Activated T-cell treated with anti-CD3 and anti-CD28 coated beads, Interleukin-2, amount 50 U/mL, for 4 hours (primary cell): ENCODE data around the gene ZNF330. TPM values are rescaled to one million over a fixed set of nuclear protein-coding genes. Genes with fewer than 3 reads are reported as not detected.
"Not testable (repeated sequence)": the region's sequence is repeated elsewhere in the genome, so short reads cannot be mapped to it uniquely, and the experiment has no call there.

Source experiments
- ATAC-seq, 2 donors: fragments of 200-7000 bp; cut with Tn5 transposase; one replicate each; pipeline ENCODE4 v1.10.0; 2021
- DNase-seq: peaks from one replicate; pipeline ENCODE4 v3.0.0-alpha.2; 2020
- H3K27me3 Mint-ChIP-seq: one replicate; pipeline ENCODE4 v1.8.0; 2021; ENCODE audit warnings: low read depth, mixed read lengths
- H3K36me3 Mint-ChIP-seq: one replicate; pipeline ENCODE4 v1.8.0; 2022; ENCODE audit warnings: mixed read lengths; ENCODE audit not compliant: insufficient read depth
- H3K4me1 Mint-ChIP-seq: one replicate; pipeline ENCODE4 v1.8.0; 2021; ENCODE audit warnings: low read depth, mixed read lengths
- H3K4me3 Mint-ChIP-seq: one replicate; pipeline ENCODE4 v1.8.0; 2021; ENCODE audit warnings: mild to moderate bottlenecking, moderate library complexity, mixed read lengths
- H3K9me3 Mint-ChIP-seq: one replicate; pipeline ENCODE4 v1.8.0; 2021; ENCODE audit warnings: mixed read lengths
- total RNA-seq, 3 donors: library from RNA; stranded (reverse); gene quantifications; one replicate each; pipeline ENCODE4 v1.2.1, GENCODE V29; 2021

Gene ZNF330
- total RNA-seq, 3 donors from 2014 or later, result 58.8 to 63.5 (median 62.4) TPM

DNA sequence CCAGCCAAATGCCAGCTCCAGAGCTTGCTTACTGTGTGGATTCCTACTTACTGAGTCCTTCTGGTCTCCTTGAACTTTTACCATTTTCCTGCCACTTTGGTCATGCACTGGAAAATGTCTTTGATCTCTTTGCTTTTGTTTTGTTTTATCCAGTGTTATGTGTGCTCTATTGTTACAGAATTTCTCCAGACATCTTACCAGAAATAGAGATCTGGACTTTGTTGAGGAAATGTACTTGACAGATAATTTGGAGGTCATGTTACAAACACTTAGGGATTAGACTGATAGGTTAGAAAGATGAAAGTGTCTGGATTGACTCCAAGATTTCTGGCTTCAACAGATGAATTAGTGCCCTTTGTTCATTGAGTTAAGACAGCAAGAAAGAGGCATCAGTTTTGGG, 5.7 kb upstream of the ZNF330 start:
- no peak overlapping the region for H3K4me3 Mint-ChIP-seq
- no peak for DNase-seq
- H3K36me3 Mint-ChIP-seq, result no peaks in the 10 kb centered on the region
- ATAC-seq, result no peak
- H3K27me3 Mint-ChIP-seq, result peaks cover 17% of the 10 kb centered on the region
- no peaks in the 10 kb centered on the region for H3K9me3 Mint-ChIP-seq
- H3K4me1 Mint-ChIP-seq, result peaks cover 2% of the 10 kb centered on the region

GRCh38 chr4:141216002-141216761, 4.5 kb upstream of the ZNF330 start:
- no peak for DNase-seq
- Mint-ChIP-seq H3K4me3 (no peak overlapping the region), H3K36me3 (no peaks in the 10 kb centered on the region), H3K4me1 (peaks cover 9% of the 10 kb centered on the region), H3K27me3 (peaks cover 17% of the 10 kb centered on the region), H3K9me3 (no peaks in the 10 kb centered on the region)
- no peak for ATAC-seq

DNA sequence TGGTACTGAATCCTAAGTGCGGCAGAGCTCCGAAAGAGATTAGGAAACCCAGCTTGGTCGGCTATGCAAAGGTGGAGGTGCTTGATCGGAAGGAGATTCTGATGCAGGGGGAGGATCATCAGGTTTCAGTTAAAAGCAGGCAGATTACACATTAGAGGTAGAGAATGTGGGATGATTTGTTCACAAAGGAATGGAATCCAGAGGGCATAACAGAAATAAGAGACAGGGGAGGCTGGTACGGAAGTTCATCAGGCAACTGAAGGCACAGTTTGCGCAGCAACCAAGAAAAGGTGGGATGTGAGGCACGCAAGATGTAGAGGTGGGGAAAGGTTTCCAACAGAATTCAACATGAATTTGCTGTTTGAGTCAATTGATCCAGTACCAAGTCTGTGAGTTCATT, 424 bp upstream of the ZNF330 start:
- Mint-ChIP-seq H3K27me3 (peaks cover 6% of the 10 kb centered on the region), H3K4me1 (peaks cover 38% of the 10 kb centered on the region), H3K4me3 (peak overlapping the region; percentile 98), H3K36me3 (peaks cover 13% of the 10 kb centered on the region), H3K9me3 (no peaks in the 10 kb centered on the region)
- DNase-seq (no peak), ATAC-seq (no peak)

GRCh38 chr4:141223418-141223817, 2.7 kb downstream of the ZNF330 start:
- DNase-seq (no peak), ATAC-seq (no peak)
- peaks cover 42% of the 10 kb centered on the region for H3K4me1 Mint-ChIP-seq
- no peak overlapping the region for H3K4me3 Mint-ChIP-seq
- H3K36me3 Mint-ChIP-seq, result peaks cover 30% of the 10 kb centered on the region
- H3K9me3 Mint-ChIP-seq, result no peaks in the 10 kb centered on the region
- peaks cover 6% of the 10 kb centered on the region for H3K27me3 Mint-ChIP-seq

DNA sequence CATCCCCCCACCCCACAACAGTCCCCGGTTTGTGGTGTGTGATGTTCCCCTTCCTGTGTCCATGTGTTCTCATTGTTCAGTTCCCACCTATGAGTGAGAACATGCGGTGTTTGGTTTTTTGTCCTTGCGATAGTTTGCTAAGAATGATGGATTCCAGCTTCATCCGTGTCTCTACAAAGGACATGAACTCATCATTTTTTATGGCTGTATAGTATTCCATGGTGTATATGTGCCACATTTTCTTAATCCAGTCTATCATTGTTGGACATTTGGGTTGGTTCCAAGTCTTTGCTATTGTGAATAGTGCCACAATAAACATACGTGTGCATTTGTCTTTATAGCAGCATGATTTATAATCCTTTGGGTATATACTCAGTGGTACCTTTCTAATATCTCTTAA, 6.6 kb downstream of the ZNF330 start:
- Mint-ChIP-seq H3K4me1 (peaks cover 27% of the 10 kb centered on the region), H3K36me3 (peaks cover 53% of the 10 kb centered on the region)
- H3K4me3 Mint-ChIP-seq, H3K27me3 Mint-ChIP-seq, ATAC-seq, DNase-seq, H3K9me3 Mint-ChIP-seq: not testable (repeated sequence)

DNA sequence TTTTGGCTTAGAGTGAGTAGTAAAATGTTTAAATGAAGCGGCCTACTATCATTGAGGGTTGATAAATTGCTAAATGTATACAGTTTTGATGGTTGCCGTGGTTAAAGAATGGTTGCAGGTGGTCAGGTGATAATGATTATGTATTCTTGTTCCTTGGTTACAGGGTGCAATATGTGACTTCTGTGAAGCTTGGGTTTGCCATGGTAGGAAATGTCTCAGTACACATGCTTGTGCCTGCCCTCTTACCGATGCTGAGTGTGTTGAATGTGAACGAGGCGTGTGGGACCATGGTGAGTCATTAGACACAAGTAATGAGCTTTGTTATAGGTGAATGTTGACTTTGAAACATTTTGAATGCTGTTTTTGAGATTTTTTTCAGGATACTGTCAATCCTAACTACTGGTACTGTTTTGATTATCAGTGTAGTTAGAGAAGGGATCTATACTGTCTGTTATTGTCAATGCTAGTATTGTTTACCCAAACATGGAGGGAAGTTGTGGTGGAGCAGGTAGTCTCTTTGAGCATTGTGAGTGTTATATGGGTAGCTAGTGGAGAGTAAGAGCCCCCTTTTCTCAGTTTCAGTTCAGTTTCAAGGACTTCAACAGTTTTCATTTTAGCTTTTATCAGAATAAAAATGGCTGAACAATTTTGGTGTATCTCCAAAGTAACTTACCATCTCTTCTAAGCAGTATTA, 8.9 kb downstream of the ZNF330 start:
- H3K4me3 Mint-ChIP-seq, result no peak overlapping the region
- H3K27me3 Mint-ChIP-seq, result no peaks in the 10 kb centered on the region
- H3K9me3 Mint-ChIP-seq, result no peaks in the 10 kb centered on the region
- DNase-seq (no peak), ATAC-seq (no peak)
- H3K4me1 Mint-ChIP-seq, result peaks cover 11% of the 10 kb centered on the region
- H3K36me3 Mint-ChIP-seq, result peaks cover 49% of the 10 kb centered on the region

GRCh38 chr4:141233673-141234072, 13.0 kb downstream of the ZNF330 start:
- no peaks in the 10 kb centered on the region for H3K27me3 Mint-ChIP-seq
- H3K4me3 Mint-ChIP-seq, result no peak overlapping the region
- DNase-seq, result no peak
- no peak for ATAC-seq
- peaks cover 5% of the 10 kb centered on the region for H3K4me1 Mint-ChIP-seq
- H3K9me3 Mint-ChIP-seq, result no peaks in the 10 kb centered on the region
- H3K36me3 Mint-ChIP-seq, result peaks cover 39% of the 10 kb centered on the region

GRCh38 chr4:141238186-141238585, 17.5 kb downstream of the ZNF330 start:
- H3K4me3 Mint-ChIP-seq, result no peak overlapping the region
- DNase-seq, result no peak
- no peaks in the 10 kb centered on the region for H3K9me3 Mint-ChIP-seq
- no peaks in the 10 kb centered on the region for H3K4me1 Mint-ChIP-seq
- ATAC-seq, result no peak
- no peaks in the 10 kb centered on the region for H3K27me3 Mint-ChIP-seq
- peaks cover 19% of the 10 kb centered on the region for H3K36me3 Mint-ChIP-seq

DNA sequence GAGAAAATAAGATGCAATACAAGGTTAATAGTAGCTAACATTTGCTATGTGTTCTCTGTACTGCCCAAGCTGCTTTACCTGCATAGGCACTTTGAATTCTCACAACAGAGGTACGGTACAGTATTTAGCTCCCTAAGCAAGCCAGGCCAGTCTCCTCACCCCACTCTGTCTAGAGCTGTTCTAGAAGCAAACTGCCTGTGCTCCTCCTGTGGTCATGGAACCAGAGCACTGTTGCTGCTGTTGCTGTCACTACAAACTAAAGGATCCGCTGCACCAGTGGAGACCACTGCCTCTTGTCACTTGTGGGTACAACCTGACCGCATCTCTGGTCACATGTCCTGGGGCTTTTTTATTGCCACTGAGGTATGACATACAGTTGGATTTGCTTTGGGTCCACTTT, 19.6 kb downstream of the ZNF330 start:
- no peaks in the 10 kb centered on the region for H3K27me3 Mint-ChIP-seq
- H3K4me1 Mint-ChIP-seq, result no peaks in the 10 kb centered on the region
- H3K4me3 Mint-ChIP-seq, result no peak overlapping the region
- no peak for ATAC-seq
- no peaks in the 10 kb centered on the region for H3K9me3 Mint-ChIP-seq
- DNase-seq, result no peak
- peaks cover 8% of the 10 kb centered on the region for H3K36me3 Mint-ChIP-seq

DNA sequence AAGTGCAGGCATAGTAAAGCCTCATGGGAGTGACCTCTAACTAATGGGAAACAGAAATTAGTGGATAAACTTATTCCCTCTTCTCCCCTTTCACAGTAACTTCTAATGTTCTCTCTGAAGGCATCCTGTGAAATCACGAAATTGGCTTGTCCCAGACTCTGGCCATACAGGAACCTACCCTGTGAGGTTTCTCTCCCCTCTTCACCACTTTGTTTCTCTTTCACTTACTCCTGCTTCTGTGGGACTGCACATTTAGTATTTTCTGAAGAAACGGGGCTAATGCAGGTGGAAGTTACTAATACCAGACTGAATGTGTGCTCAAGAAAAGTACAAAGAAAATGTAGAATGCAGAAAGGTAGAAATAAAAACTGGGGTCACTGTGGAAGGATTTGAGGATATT, 20.0 kb downstream of the ZNF330 start:
- Mint-ChIP-seq H3K4me3 (no peak overlapping the region), H3K4me1 (no peaks in the 10 kb centered on the region), H3K36me3 (peaks cover 4% of the 10 kb centered on the region), H3K27me3 (no peaks in the 10 kb centered on the region), H3K9me3 (no peaks in the 10 kb centered on the region)
- ATAC-seq, result no peak
- no peak for DNase-seq

DNA sequence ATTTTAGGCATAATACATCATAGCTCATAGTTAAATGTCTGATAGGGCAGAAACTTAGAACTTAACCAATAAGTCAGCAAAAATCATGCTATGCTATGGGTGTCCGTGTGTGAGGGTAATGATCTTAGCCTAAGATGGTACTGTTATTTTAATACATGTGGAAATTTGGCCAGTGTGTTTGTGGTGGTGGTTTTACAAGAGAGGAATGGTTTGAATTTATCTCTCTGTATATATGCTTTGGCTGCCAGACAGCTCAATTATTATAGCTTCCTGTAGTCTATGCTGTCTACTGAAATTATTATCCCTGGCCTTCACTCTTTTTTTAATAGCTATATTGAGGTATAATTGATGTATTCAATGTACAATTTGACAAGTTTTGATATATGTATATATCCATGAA, 21.3 kb downstream of the ZNF330 start:
- DNase-seq, result no peak

GRCh38 chr4:141244419-141244818, 23.7 kb downstream of the ZNF330 start:
- H3K9me3 Mint-ChIP-seq, result no peaks in the 10 kb centered on the region
- H3K4me1 Mint-ChIP-seq, result no peaks in the 10 kb centered on the region
- peaks cover 3% of the 10 kb centered on the region for H3K27me3 Mint-ChIP-seq
- no peaks in the 10 kb centered on the region for H3K36me3 Mint-ChIP-seq
- no peak for DNase-seq
- ATAC-seq, result no peak
- H3K4me3 Mint-ChIP-seq, result no peak overlapping the region

More for the DNA sequence above, 21.3 kb downstream of the ZNF330 start:
- no peaks in the 10 kb centered on the region for H3K4me1 Mint-ChIP-seq
- no peaks in the 10 kb centered on the region for H3K9me3 Mint-ChIP-seq
- H3K27me3 Mint-ChIP-seq, result peaks cover 3% of the 10 kb centered on the region
- ATAC-seq, result no peak
- no peak overlapping the region for H3K4me3 Mint-ChIP-seq
- no peaks in the 10 kb centered on the region for H3K36me3 Mint-ChIP-seq

DNA sequence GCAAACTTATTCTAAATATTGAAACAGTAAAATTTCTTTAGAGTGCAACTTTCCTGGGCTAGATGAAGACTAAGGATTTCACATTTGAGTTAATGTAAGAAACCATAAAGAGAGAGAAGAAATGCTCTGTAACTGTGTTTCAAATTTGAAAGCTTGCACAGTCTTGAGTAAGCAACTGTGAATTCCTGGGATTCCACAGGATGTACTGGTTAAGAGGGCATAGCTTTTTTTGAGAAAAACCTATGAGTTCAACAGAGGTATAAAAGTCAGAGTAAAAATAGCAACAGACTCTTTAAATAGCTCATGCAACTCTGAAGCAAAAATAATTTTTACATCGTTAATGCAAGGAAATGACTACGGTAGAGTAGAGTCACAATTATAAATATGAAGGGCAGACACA, 25.5 kb downstream of the ZNF330 start:
- H3K9me3 Mint-ChIP-seq, result no peaks in the 10 kb centered on the region
- H3K27me3 Mint-ChIP-seq, result peaks cover 4% of the 10 kb centered on the region
- H3K4me3 Mint-ChIP-seq, result no peak overlapping the region
- DNase-seq (no peak), ATAC-seq (no peak)
- H3K36me3 Mint-ChIP-seq, result no peaks in the 10 kb centered on the region
- H3K4me1 Mint-ChIP-seq, result no peaks in the 10 kb centered on the region

- Mint-ChIP-seq H3K4me1 (no peaks in the 10 kb centered on the region), H3K4me3 (no peak overlapping the region), H3K27me3 (peaks cover 4% of the 10 kb centered on the region), H3K9me3 (no peaks in the 10 kb centered on the region), H3K36me3 (no peaks in the 10 kb centered on the region)
- no peak for DNase-seq
- no peak for ATAC-seq
These were observed 26.2 kb downstream of the ZNF330 start for GRCh38 chr4:141246683-141247429.

GRCh38 chr4:141247430-141247780, 26.7 kb downstream of the ZNF330 start:
- DNase-seq (no peak), ATAC-seq (no peak)
- Mint-ChIP-seq H3K9me3 (no peaks in the 10 kb centered on the region), H3K36me3 (no peaks in the 10 kb centered on the region), H3K4me1 (no peaks in the 10 kb centered on the region), H3K27me3 (peaks cover 6% of the 10 kb centered on the region), H3K4me3 (no peak overlapping the region)
